H9 (cell line): ENCODE measurements around the gene KNG1. TPM values are rescaled to one million over a fixed set of nuclear protein-coding genes. Genes with fewer than 3 reads are reported as not detected.

Experiments
- DNase-seq: peaks from one replicate; pipeline ENCODE4 v3.0.0-alpha.2; 2017
- H2AFZ ChIP-seq: one replicate; pipeline ENCODE4 v1.6.1; 2013; ENCODE audit warnings: mild to moderate bottlenecking, low read length, control low read depth, moderate library complexity
- H2AK5ac ChIP-seq: 2 replicates; pipeline ENCODE4 v1.6.1; 2013; ENCODE audit warnings: low read length, control low read depth, mixed read lengths; ENCODE audit not compliant: insufficient read length
- H2BK120ac ChIP-seq: one replicate; pipeline ENCODE4 v1.6.1; 2013; ENCODE audit warnings: low read depth, mild to moderate bottlenecking, low read length, control low read depth, inconsistent platforms; ENCODE audit not compliant: poor library complexity, severe bottlenecking
- H2BK12ac ChIP-seq: 2 replicates; pipeline ENCODE4 v1.6.1; 2013; ENCODE audit warnings: low read length, control low read depth, mixed read lengths, low read depth; ENCODE audit not compliant: insufficient read length
- H2BK15ac ChIP-seq: 2 replicates; pipeline ENCODE4 v1.6.1; 2013; ENCODE audit warnings: low read depth, low read length, control low read depth
- H2BK20ac ChIP-seq: one replicate; pipeline ENCODE4 v1.6.1; 2013; ENCODE audit warnings: low read depth, mild to moderate bottlenecking, low read length, control low read depth, inconsistent platforms; ENCODE audit not compliant: poor library complexity, severe bottlenecking
- H2BK5ac ChIP-seq: 2 replicates; pipeline ENCODE4 v1.6.1; 2013; ENCODE audit warnings: low read length, control low read depth, mixed read lengths; ENCODE audit not compliant: insufficient read length
- H3K14ac ChIP-seq: 2 replicates; pipeline ENCODE4 v1.6.1; 2013; ENCODE audit warnings: low read length, control low read depth; ENCODE audit not compliant: insufficient read depth
- H3K18ac ChIP-seq: 2 replicates; pipeline ENCODE4 v1.6.1; 2013; ENCODE audit warnings: low read depth, mild to moderate bottlenecking, mixed read lengths, low read length, control low read depth; ENCODE audit not compliant: insufficient read length
- H3K23ac ChIP-seq: 2 replicates; pipeline ENCODE4 v1.6.1; 2013; ENCODE audit warnings: low read length, control low read depth, mixed read lengths, low read depth; ENCODE audit not compliant: insufficient read length
- H3K23me2 ChIP-seq: 2 replicates; pipeline ENCODE4 v1.6.1; 2013; ENCODE audit warnings: low read depth, mild to moderate bottlenecking, mixed read lengths, low read length, control low read depth; ENCODE audit not compliant: insufficient read length, poor library complexity, severe bottlenecking
- H3K27ac ChIP-seq: 2 replicates; pipeline ENCODE4 v1.5.1; 2013; ENCODE audit warnings: low read length, control low read depth, mixed read lengths, low read depth; ENCODE audit not compliant: insufficient read length
- H3K27me3 ChIP-seq: 2 replicates; pipeline ENCODE4 v1.6.1; 2013; ENCODE audit warnings: low read length, control low read depth, inconsistent platforms; ENCODE audit not compliant: insufficient read depth
- H3K4ac ChIP-seq: 2 replicates; pipeline ENCODE4 v1.6.1; 2013; ENCODE audit warnings: low read depth, mild to moderate bottlenecking, control low read depth, inconsistent platforms, low read length, moderate library complexity
- H3K4me1 ChIP-seq: 2 replicates; pipeline ENCODE4 v1.6.1; 2013; ENCODE audit warnings: low read length, control low read depth, inconsistent platforms; ENCODE audit not compliant: insufficient read depth
- H3K4me2 ChIP-seq: 2 replicates; pipeline ENCODE4 v1.6.1; 2013; ENCODE audit warnings: low read length, control low read depth, mixed read lengths; ENCODE audit not compliant: insufficient read length, insufficient read depth
- H3K56ac ChIP-seq: 2 replicates; pipeline ENCODE4 v1.6.1; 2013; ENCODE audit warnings: low read depth, mild to moderate bottlenecking, mixed read lengths, low read length, control low read depth; ENCODE audit not compliant: insufficient read length
- H3K79me1 ChIP-seq: 2 replicates; pipeline ENCODE4 v1.6.1; 2013; ENCODE audit warnings: low read depth, mild to moderate bottlenecking, moderate library complexity, low read length, control low read depth, inconsistent platforms; ENCODE audit not compliant: insufficient read depth, poor library complexity, severe bottlenecking
- H3K79me2 ChIP-seq: 2 replicates; pipeline ENCODE4 v1.6.1; 2013; ENCODE audit warnings: low read length, control low read depth, inconsistent platforms; ENCODE audit not compliant: insufficient read depth
- H3K9ac ChIP-seq: 2 replicates; pipeline ENCODE4 v1.6.1; 2013; ENCODE audit warnings: low read length, control low read depth, mixed read lengths; ENCODE audit not compliant: insufficient read length; ENCODE audit errors: extremely low read depth
- H3K9me3 ChIP-seq: one replicate; pipeline ENCODE4 v1.6.1; 2013; ENCODE audit warnings: low read depth, low read length, inconsistent platforms; ENCODE audit not compliant: control insufficient read depth
- H3T11ph ChIP-seq: one replicate; pipeline ENCODE4 v1.6.1; 2013; ENCODE audit warnings: mild to moderate bottlenecking, low read length, control low read depth, inconsistent platforms
- H4K20me1 ChIP-seq: one replicate; pipeline ENCODE4 v1.6.1; 2013; ENCODE audit not compliant: control insufficient read depth, insufficient read length, insufficient read depth
- H4K5ac ChIP-seq: 2 replicates; pipeline ENCODE4 v1.6.1; 2013; ENCODE audit warnings: low read depth, mild to moderate bottlenecking, mixed read lengths, low read length, control low read depth; ENCODE audit not compliant: insufficient read length
- H4K8ac ChIP-seq: replicated peaks from 2 replicates; pipeline ENCODE4 v1.6.1; 2013; ENCODE audit warnings: low read length, control low read depth, mixed read lengths, low read depth; ENCODE audit not compliant: insufficient read length
- H4K91ac ChIP-seq: 2 replicates; pipeline ENCODE4 v1.6.1; 2013; ENCODE audit warnings: low read depth, mild to moderate bottlenecking, moderate library complexity, mixed read lengths, low read length, control low read depth; ENCODE audit not compliant: insufficient read length
- H3K27ac Mint-ChIP-seq, 3 experiments: 2 replicates in 2 of 3; 3 replicates in 1 of 3; pipeline ENCODE4 v1.8.0; 2020 to 2021; ENCODE audit warnings: mixed read lengths in 3 of 3, mild to moderate bottlenecking in 1 of 3, moderate library complexity in 1 of 3
- H3K27me3 Mint-ChIP-seq: 2 replicates; pipeline ENCODE4 v1.8.0; 2021; ENCODE audit warnings: low read depth, mild to moderate bottlenecking, moderate library complexity, mixed read lengths
- H3K36me3 Mint-ChIP-seq, 3 experiments: 2 replicates in 2 of 3; 3 replicates in 1 of 3; pipeline ENCODE4 v1.8.0; 2020 to 2021; ENCODE audit warnings: low read depth in 3 of 3, mixed read lengths in 3 of 3; ENCODE audit not compliant: insufficient read depth in 1 of 3
- H3K4me1 Mint-ChIP-seq, 2 experiments: 2 replicates each; pipeline ENCODE4 v1.8.0; 2020; ENCODE audit warnings: mixed read lengths in 2 of 2
- H3K4me3 Mint-ChIP-seq, 2 experiments: 2 replicates in 1 of 2; 3 replicates in 1 of 2; pipeline ENCODE4 v1.8.0; 2020 to 2021; ENCODE audit warnings: mild to moderate bottlenecking in 2 of 2, mixed read lengths in 2 of 2, moderate library complexity in 1 of 2
- H3K9me3 Mint-ChIP-seq, 2 experiments: 2 replicates in 1 of 2; 3 replicates in 1 of 2; pipeline ENCODE4 v1.8.0; 2020; ENCODE audit warnings: mild to moderate bottlenecking in 2 of 2, mixed read lengths in 2 of 2, moderate library complexity in 1 of 2
- CTCF ChIP-seq: fragments of 200-600 bp; sonication (generic); conservative IDR thresholded peaks from 3 replicates; pipeline ENCODE4 v1.8.0; 2021; ENCODE audit warnings: antibody characterized with exemption, mild to moderate bottlenecking
- total RNA-seq: library from RNA; stranded (reverse); gene quantifications from 2 replicates; pipeline ENCODE4 v1.2.1, GENCODE V29; 2021

KNG1 gene
- total RNA-seq, 1 experiment from 2014 or later, result not detected

- no peaks in the 10 kb centered on the region for H3K79me2 ChIP-seq
- H4K20me1 ChIP-seq, result no peaks in the 10 kb centered on the region
- H3K4me1 ChIP-seq, result no peaks in the 10 kb centered on the region
- Mint-ChIP-seq H3K4me1 (no peaks in the 10 kb centered on the region), H3K36me3 (no peaks in the 10 kb centered on the region), H3K27ac (no peak overlapping the region), H3K4me3 (no peak overlapping the region), H3K9me3 (peaks cover 0 to 2% of the 10 kb centered on the region in 2 experiments; a peak in 1 of 5 replicates), H3K27me3 (peaks cover 10% of the 10 kb centered on the region)
- H2BK15ac ChIP-seq, result no peak overlapping the region
- no peak overlapping the region for H2BK120ac ChIP-seq
- H3K4me2 ChIP-seq, result no peak overlapping the region
- H3K27me3 ChIP-seq, result no peaks in the 10 kb centered on the region
- no peak overlapping the region for H4K5ac ChIP-seq
- no peak overlapping the region for H3K4ac ChIP-seq
- no peak overlapping the region for H4K8ac ChIP-seq
- H3T11ph ChIP-seq, result no peak overlapping the region
- H2AK5ac ChIP-seq, result no peak overlapping the region
- no peaks in the 10 kb centered on the region for H3K79me1 ChIP-seq
- H2BK20ac ChIP-seq, result no peak overlapping the region
- H3K18ac ChIP-seq, result no peak overlapping the region
- H3K23ac ChIP-seq, result no peak overlapping the region
- H3K23me2 ChIP-seq, result no peaks in the 10 kb centered on the region
- H3K9me3 ChIP-seq, result no peaks in the 10 kb centered on the region
- H2AFZ ChIP-seq, result no peak overlapping the region
- no peak overlapping the region for H3K14ac ChIP-seq
- H3K9ac ChIP-seq, result no peak overlapping the region
- no peak overlapping the region for H3K56ac ChIP-seq
- no peak for DNase-seq
- H2BK5ac ChIP-seq, result no peak overlapping the region
- H2BK12ac ChIP-seq, result no peak overlapping the region
- no peak for TF ChIP-seq CTCF
- no peak overlapping the region for H4K91ac ChIP-seq
- H3K27ac ChIP-seq, result no peak overlapping the region
These were observed 38.6 kb upstream of the KNG1 start for GRCh38 chr3:186678604-186679003.
